Osteoblast (primary cell): ENCODE measurements around the gene MAVS. TPM values are rescaled to one million over a fixed set of nuclear protein-coding genes. Genes with fewer than 3 reads are reported as not detected.
"Not testable (repeated sequence)": the region's sequence is repeated elsewhere in the genome, so short reads cannot be mapped to it uniquely, and the experiment has no call there.

ENCODE experiments used
- DNase-seq: peaks from one replicate; pipeline ENCODE4 v3.0.0; 2011; ENCODE audit warnings: low spot score, mixed read lengths; ENCODE audit not compliant: insufficient read length; ENCODE audit errors: missing footprints
- H2AFZ ChIP-seq: 2 replicates; pipeline ENCODE4 v1.6.0; 2011; ENCODE audit warnings: mild to moderate bottlenecking, low read length
- H3K27ac ChIP-seq: 2 replicates; pipeline ENCODE4 v1.5.1; 2011; ENCODE audit warnings: mild to moderate bottlenecking, low read depth, low read length, moderate library complexity
- H3K27me3 ChIP-seq: 2 replicates; pipeline ENCODE4 v1.6.0; 2012; ENCODE audit warnings: mild to moderate bottlenecking, control low read depth, inconsistent platforms, low read length, moderate library complexity; ENCODE audit not compliant: insufficient read depth
- H3K36me3 ChIP-seq: 2 replicates; pipeline ENCODE4 v1.5.1; 2011; ENCODE audit warnings: mild to moderate bottlenecking, low read length, control low read depth, moderate library complexity; ENCODE audit not compliant: insufficient read depth
- H3K4me1 ChIP-seq: 2 replicates; pipeline ENCODE4 v1.5.1; 2011; ENCODE audit warnings: mild to moderate bottlenecking, low read length, control low read depth, moderate library complexity; ENCODE audit not compliant: insufficient read depth
- H3K4me2 ChIP-seq: 2 replicates; pipeline ENCODE4 v1.6.0; 2011; ENCODE audit warnings: mild to moderate bottlenecking, low read length; ENCODE audit not compliant: insufficient read depth
- H3K4me3 ChIP-seq: fragments of 200-600 bp; sonication (generic); 3 replicates; pipeline ENCODE4 v1.5.1; 2012; ENCODE audit warnings: mild to moderate bottlenecking, low read length, inconsistent platforms; ENCODE audit not compliant: insufficient read depth
- H3K79me2 ChIP-seq: 2 replicates; pipeline ENCODE4 v1.6.0; 2012; ENCODE audit warnings: mild to moderate bottlenecking, low read length, control low read depth, inconsistent platforms; ENCODE audit not compliant: insufficient read depth
- H3K9me3 ChIP-seq: 2 replicates; pipeline ENCODE4 v1.5.1; 2011; ENCODE audit warnings: low read depth, low read length, control low read depth
- H4K20me1 ChIP-seq: 2 replicates; pipeline ENCODE4 v1.6.0; 2012; ENCODE audit warnings: mild to moderate bottlenecking, low read length, control low read depth; ENCODE audit not compliant: insufficient read depth
- CTCF ChIP-seq: IDR thresholded peaks from 2 replicates; pipeline ENCODE4 v1.5.1; 2011; ENCODE audit warnings: mild to moderate bottlenecking, low read depth, low read length, moderate library complexity; ENCODE audit errors: extremely low read depth
- total RNA-seq: library from RNA; depleted of rRNA; stranded (reverse); fragments of >200 nt; gene quantifications from 2 replicates; pipeline ENCODE4 v1.2.3, GENCODE V29; 2012

MAVS gene
- total RNA-seq, 1 donor, result 32.2 TPM

- Histone ChIP-seq H3K4me3 (no peak overlapping the region), H3K36me3 (no peaks in the 10 kb centered on the region), H3K27me3 (no peaks in the 10 kb centered on the region), H3K4me1 (peaks cover 22% of the 10 kb centered on the region), H4K20me1 (peaks cover 8% of the 10 kb centered on the region), H3K27ac (peak overlapping the region; percentile 70), H3K4me2 (peak overlapping the region; percentile 2), H3K9me3 (no peaks in the 10 kb centered on the region), H3K79me2 (peaks cover 25% of the 10 kb centered on the region), H2AFZ (peak overlapping the region; percentile 56)
- TF ChIP-seq CTCF, result no peak
- DNase-seq, result peak; percentile 95
Measured at GRCh38 chr20:3843490-3843889, 3.1 kb upstream of the MAVS start.

- peaks cover 22% of the 10 kb centered on the region for H3K4me1 ChIP-seq
- not testable (repeated sequence) for H3K4me3 ChIP-seq, H3K4me2 ChIP-seq, H2AFZ ChIP-seq, H3K9me3 ChIP-seq, H4K20me1 ChIP-seq, H3K36me3 ChIP-seq, H3K27me3 ChIP-seq
- DNase-seq, result peak; percentile 62
- H3K79me2 ChIP-seq, result peaks cover 32% of the 10 kb centered on the region
- H3K27ac ChIP-seq, result peak overlapping the region; percentile 70
Measured at GRCh38 chr20:3843990-3844619, 2.5 kb upstream of the MAVS start.

- Histone ChIP-seq H3K4me3 (peak overlapping the region; percentile 96), H3K79me2 (peaks cover 46% of the 10 kb centered on the region), H3K36me3 (peaks cover 6% of the 10 kb centered on the region), H3K4me2 (peak overlapping the region; percentile 98), H3K4me1 (peaks cover 22% of the 10 kb centered on the region), H2AFZ (peak overlapping the region; percentile 90), H4K20me1 (peaks cover 9% of the 10 kb centered on the region), H3K27me3 (no peaks in the 10 kb centered on the region), H3K27ac (peak overlapping the region; percentile 82), H3K9me3 (no peaks in the 10 kb centered on the region)
- no peak for DNase-seq
- TF ChIP-seq CTCF, result no peak
Measured at GRCh38 chr20:3846378-3846739, 275 bp upstream of the MAVS start.

- H3K4me3 ChIP-seq, result peak overlapping the region; percentile 96
- DNase-seq, result no peak
- peak overlapping the region; percentile 98 for H3K4me2 ChIP-seq
- H4K20me1 ChIP-seq, result peaks cover 9% of the 10 kb centered on the region
- H3K27me3 ChIP-seq, result no peaks in the 10 kb centered on the region
- peak overlapping the region; percentile 85 for H2AFZ ChIP-seq
- H3K36me3 ChIP-seq, result peaks cover 6% of the 10 kb centered on the region
- H3K4me1 ChIP-seq, result peaks cover 22% of the 10 kb centered on the region
- peaks cover 53% of the 10 kb centered on the region for H3K79me2 ChIP-seq
- H3K27ac ChIP-seq, result peak overlapping the region; percentile 82
- H3K9me3 ChIP-seq, result no peaks in the 10 kb centered on the region
- TF ChIP-seq CTCF, result no peak
Measured at GRCh38 chr20:3847429-3847940, 851 bp downstream of the MAVS start.
